B cell (primary cell): ENCODE measurements around the gene TFDP1. TPM values are rescaled to one million over a fixed set of nuclear protein-coding genes. Genes with fewer than 3 reads are reported as not detected.

ENCODE experiments used
- polyA plus RNA-seq: library from polyadenylated mRNA; depleted of rRNA; stranded (reverse); fragments of >200 nt; gene quantifications from 2 replicates; pipeline ENCODE4 v1.2.3, GENCODE V29; 2012
- total RNA-seq, 2 donors: library from RNA; stranded (reverse); fragments of 120-200 nt in 1 of 2; gene quantifications; 1 replicate in 1 of 2; 2 replicates in 1 of 2; pipeline versions ENCODE4 v1.2.3 to v1.2.4, GENCODE V29; 2013 to 2022

The TFDP1 gene
- total and polyA plus RNA-seq, 2 donors (not counting 1 experiment from before 2014, with no cell fraction given), result 19.1 to 31.1 TPM

Other genes starting within 250 kb of the TFDP1 start
- not detected in 2 replicates for gene GRTP1, start 220.6 kb upstream of the TFDP1 start, total RNA-seq
- 0.10 TPM in 1 of 2 replicates, not detected in the other for gene GRTP1, start 220.6 kb upstream of the TFDP1 start, polyA plus RNA-seq
- gene ADPRHL1, start 131.3 kb upstream of the TFDP1 start, total RNA-seq, result 1.3 and 2.2 TPM in 2 replicates
- gene ADPRHL1, start 131.3 kb upstream of the TFDP1 start, polyA plus RNA-seq, result 0.28 and 0.43 TPM in 2 replicates
- gene DCUN1D2, start 94.0 kb upstream of the TFDP1 start, total RNA-seq, result 38.2 and 41.3 TPM in 2 replicates
- gene DCUN1D2, start 94.0 kb upstream of the TFDP1 start, polyA plus RNA-seq, result 15.3 and 16.4 TPM in 2 replicates
- gene ATP4B, start 73.4 kb downstream of the TFDP1 start, total RNA-seq, result not detected in 2 replicates
- gene ATP4B, start 73.4 kb downstream of the TFDP1 start, polyA plus RNA-seq, result not detected in 2 replicates
- gene GRK1, start 82.5 kb downstream of the TFDP1 start, total RNA-seq, result 0.15 TPM in 1 of 2 replicates, not detected in the other
- 0.03 TPM in 1 of 2 replicates, not detected in the other for gene GRK1, start 82.5 kb downstream of the TFDP1 start, polyA plus RNA-seq
- gene TMEM255B, start 174.5 kb downstream of the TFDP1 start, total RNA-seq, result 5.9 and 8.2 TPM in 2 replicates
- gene TMEM255B, start 174.5 kb downstream of the TFDP1 start, polyA plus RNA-seq, result 0.63 and 2.1 TPM in 2 replicates